Type B pancreatic cell (in vitro differentiated cells): ENCODE measurements around the gene CEP63. TPM values are rescaled to one million over a fixed set of nuclear protein-coding genes. Genes with fewer than 3 reads are reported as not detected.
"Not testable (repeated sequence)": the region's sequence is repeated elsewhere in the genome, so short reads cannot be mapped to it uniquely, and the experiment has no call there.

Experiments
- DNase-seq: peaks from one replicate; pipeline ENCODE4 v3.0.0; 2021; ENCODE audit warnings: mixed read lengths; ENCODE audit not compliant: unreplicated experiment; ENCODE audit errors: extremely low spot score
- H3K27ac Mint-ChIP-seq: 2 replicates; pipeline ENCODE4 v1.8.0; 2021; ENCODE audit warnings: mild to moderate bottlenecking, mixed read lengths
- H3K27me3 Mint-ChIP-seq: 2 replicates; pipeline ENCODE4 v1.8.0; 2021; ENCODE audit warnings: mixed read lengths
- H3K36me3 Mint-ChIP-seq: 2 replicates; pipeline ENCODE4 v1.8.0; 2021; ENCODE audit warnings: mixed read lengths
- H3K4me1 Mint-ChIP-seq: one replicate; pipeline ENCODE4 v1.8.0; 2021; ENCODE audit warnings: mixed read lengths; ENCODE audit not compliant: unreplicated experiment
- H3K4me3 Mint-ChIP-seq: 2 replicates; pipeline ENCODE4 v1.8.0; 2021; ENCODE audit warnings: mild to moderate bottlenecking, mixed read lengths
- H3K9me3 Mint-ChIP-seq: 2 replicates; pipeline ENCODE4 v1.8.0; 2021; ENCODE audit warnings: mixed read lengths
- total RNA-seq: library from RNA; stranded (reverse); gene quantifications from 2 replicates; pipeline ENCODE4 v1.2.1, GENCODE V29; 2021; ENCODE audit warnings: low replicate concordance
- TF ChIP-seq, protein P1 (sequence below): fragments of 200-600 bp; sonication (generic); conservative IDR thresholded peaks from 2 replicates; pipeline ENCODE4 v1.5.0; 2021; ENCODE audit warnings: antibody characterized with exemption, mild to moderate bottlenecking

CEP63 gene
- total RNA-seq, 1 donor from 2014 or later, result 22.8 TPM

DNA sequence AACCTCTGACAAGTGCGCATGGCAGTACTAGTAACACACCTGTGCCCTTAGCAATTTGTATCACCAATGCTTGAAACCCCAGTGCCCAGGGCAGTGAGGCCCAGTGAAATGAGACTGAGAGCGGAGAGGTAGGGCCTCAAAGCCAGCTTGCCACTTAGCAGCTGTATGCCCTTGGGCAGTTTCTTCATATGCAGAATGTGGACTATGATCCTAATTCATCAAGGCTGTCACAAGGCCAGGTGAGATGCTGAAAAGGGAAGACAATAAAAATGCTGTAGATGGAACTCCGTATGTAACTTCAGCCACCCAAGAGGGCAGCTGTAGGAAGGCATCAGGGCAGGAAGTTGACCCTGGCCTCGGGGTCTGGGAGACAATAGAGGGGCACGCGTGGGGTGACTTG is 90.6 kb downstream of the CEP63 start:
- Mint-ChIP-seq H3K9me3 (peaks cover 4% of the 10 kb centered on the region), H3K27ac (no peak overlapping the region), H3K4me1 (peaks cover 6% of the 10 kb centered on the region), H3K36me3 (no peaks in the 10 kb centered on the region), H3K4me3 (no peak overlapping the region), H3K27me3 (no peaks in the 10 kb centered on the region)
- no peak for DNase-seq
- TF ChIP-seq, protein P1, sequence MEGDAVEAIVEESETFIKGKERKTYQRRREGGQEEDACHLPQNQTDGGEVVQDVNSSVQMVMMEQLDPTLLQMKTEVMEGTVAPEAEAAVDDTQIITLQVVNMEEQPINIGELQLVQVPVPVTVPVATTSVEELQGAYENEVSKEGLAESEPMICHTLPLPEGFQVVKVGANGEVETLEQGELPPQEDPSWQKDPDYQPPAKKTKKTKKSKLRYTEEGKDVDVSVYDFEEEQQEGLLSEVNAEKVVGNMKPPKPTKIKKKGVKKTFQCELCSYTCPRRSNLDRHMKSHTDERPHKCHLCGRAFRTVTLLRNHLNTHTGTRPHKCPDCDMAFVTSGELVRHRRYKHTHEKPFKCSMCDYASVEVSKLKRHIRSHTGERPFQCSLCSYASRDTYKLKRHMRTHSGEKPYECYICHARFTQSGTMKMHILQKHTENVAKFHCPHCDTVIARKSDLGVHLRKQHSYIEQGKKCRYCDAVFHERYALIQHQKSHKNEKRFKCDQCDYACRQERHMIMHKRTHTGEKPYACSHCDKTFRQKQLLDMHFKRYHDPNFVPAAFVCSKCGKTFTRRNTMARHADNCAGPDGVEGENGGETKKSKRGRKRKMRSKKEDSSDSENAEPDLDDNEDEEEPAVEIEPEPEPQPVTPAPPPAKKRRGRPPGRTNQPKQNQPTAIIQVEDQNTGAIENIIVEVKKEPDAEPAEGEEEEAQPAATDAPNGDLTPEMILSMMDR, result no peak

DNA sequence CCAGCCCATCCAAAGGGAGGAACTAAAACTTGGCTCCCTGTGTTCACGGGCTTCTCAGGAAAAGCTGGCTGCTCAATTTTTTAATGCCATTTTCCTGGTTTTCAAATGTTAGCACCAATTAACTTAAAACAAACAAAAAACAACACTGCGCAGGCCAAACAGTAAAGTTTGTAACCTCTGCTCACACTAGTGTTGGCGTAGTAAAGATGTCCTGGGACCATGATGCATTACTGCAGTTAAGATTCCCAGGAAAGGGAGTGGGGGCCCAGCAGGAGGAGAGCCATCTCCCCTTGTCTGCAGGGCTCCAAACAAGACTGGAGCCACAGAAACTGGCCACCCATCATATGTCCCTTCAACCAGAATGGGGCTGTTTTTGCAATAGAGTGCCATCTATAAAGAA is 91.0 kb downstream of the CEP63 start:
- TF ChIP-seq, protein P1, result no peak
- no peak overlapping the region for H3K27ac Mint-ChIP-seq
- H3K4me1 Mint-ChIP-seq, result peaks cover 6% of the 10 kb centered on the region
- H3K27me3 Mint-ChIP-seq, result no peaks in the 10 kb centered on the region
- H3K36me3 Mint-ChIP-seq, result no peaks in the 10 kb centered on the region
- no peak overlapping the region for H3K4me3 Mint-ChIP-seq
- H3K9me3 Mint-ChIP-seq, result peaks cover 4% of the 10 kb centered on the region
- DNase-seq, result no peak

DNA sequence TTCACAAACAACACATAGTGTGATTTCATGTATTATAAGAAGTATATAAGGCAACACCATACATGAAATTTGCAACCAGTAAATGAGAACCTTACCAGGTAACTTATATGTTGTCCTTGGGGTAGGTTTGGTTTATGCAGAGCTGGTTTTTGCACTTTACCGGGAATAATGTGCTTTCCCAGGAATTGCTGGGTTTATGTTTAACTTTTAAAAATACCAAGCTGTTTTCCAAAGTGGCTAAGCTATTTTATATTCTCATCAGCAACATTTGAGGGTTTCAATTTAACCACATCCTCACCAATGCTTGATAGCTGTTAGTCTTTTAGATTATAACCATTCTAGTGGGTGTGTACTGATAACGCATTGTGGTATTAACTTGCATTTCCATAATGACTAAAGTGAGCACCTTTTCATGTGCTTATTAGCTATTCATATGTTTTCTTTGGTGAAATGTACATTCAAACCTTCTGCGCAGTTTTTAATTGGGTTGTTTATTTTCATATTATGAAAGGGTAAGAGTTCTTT is 93.3 kb downstream of the CEP63 start:
- no peak overlapping the region for H3K27ac Mint-ChIP-seq

DNA sequence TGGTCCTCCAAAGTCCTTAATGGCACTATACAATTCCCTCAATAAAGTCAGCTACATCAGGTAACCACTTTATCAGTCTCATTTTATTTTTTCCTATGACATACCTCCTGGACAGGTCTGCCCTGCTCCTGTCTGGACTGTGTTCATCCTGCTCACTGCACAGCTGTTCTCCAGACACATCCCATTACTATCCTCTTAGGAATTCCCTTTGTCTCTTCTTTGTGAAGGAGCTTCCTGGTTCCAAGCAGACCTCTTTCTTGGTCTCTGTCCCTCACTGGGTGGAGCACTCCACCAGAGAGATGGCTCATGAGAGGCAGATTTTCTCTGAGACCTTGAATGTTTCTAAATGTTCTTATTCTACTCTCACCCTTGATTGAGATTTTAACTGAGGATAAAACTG is 104.9 kb downstream of the CEP63 start:
- Mint-ChIP-seq H3K9me3 (no peaks in the 10 kb centered on the region), H3K27me3 (peaks cover 13% of the 10 kb centered on the region), H3K4me3 (no peak overlapping the region), H3K27ac (no peak overlapping the region), H3K4me1 (no peaks in the 10 kb centered on the region), H3K36me3 (no peaks in the 10 kb centered on the region)
- TF ChIP-seq, protein P1, result no peak
- no peak for DNase-seq

More for the DNA sequence above, 93.3 kb downstream of the CEP63 start:
- Mint-ChIP-seq H3K4me1 (peaks cover 6% of the 10 kb centered on the region), H3K9me3 (peaks cover 4% of the 10 kb centered on the region), H3K36me3 (no peaks in the 10 kb centered on the region), H3K27me3 (peaks cover 2% of the 10 kb centered on the region), H3K4me3 (no peak overlapping the region)
- no peak for DNase-seq
- TF ChIP-seq, protein P1, result no peak

DNA sequence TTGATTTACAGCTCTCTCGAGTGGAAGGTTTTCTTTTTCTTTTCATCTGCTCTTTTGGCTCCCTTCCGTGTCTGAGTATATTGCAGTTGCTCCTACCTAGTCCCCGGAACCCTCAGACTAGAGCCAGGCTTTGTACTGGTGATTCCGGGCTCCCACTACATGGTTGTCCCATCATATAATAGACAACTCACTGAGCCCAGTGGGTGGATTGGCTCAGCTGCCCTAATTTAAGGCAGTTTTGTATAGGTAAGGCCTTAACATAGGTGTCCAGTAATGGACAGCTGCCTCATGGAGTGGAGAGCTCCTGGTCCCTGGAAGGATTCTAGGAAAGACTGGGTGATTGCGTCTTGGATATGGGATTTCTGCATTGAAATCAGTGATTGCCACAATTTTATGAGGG is 106.9 kb downstream of the CEP63 start:
- H3K36me3 Mint-ChIP-seq, result no peaks in the 10 kb centered on the region
- no peaks in the 10 kb centered on the region for H3K4me1 Mint-ChIP-seq
- H3K4me3 Mint-ChIP-seq, result no peak overlapping the region
- TF ChIP-seq, protein P1, result no peak
- no peaks in the 10 kb centered on the region for H3K9me3 Mint-ChIP-seq
- no peak overlapping the region for H3K27ac Mint-ChIP-seq
- peaks cover 13% of the 10 kb centered on the region for H3K27me3 Mint-ChIP-seq
- no peak for DNase-seq

DNA sequence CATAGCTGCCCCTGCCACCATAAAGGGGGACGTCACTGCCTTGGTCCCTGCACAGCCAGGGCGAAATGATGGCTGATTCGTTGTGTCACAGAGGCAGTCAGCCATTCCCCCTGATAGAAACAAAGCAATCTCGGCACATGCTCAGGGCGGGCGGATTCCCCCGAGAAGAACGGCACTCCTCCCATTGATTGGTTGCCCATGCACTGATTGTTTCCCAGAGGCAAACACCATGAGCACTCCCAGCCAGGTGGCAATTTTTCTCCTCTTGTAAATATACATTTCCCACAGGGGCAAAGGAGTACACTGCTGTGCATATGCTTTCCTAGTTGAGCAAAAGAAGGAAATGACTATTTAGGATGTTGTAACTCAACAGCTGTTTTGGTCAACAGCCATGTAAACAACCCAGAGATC is 108.5 kb downstream of the CEP63 start:
- Mint-ChIP-seq H3K9me3 (no peaks in the 10 kb centered on the region), H3K27me3 (peaks cover 18% of the 10 kb centered on the region), H3K36me3 (no peaks in the 10 kb centered on the region), H3K27ac (no peak overlapping the region), H3K4me1 (no peaks in the 10 kb centered on the region), H3K4me3 (no peak overlapping the region)
- DNase-seq, result no peak
- TF ChIP-seq, protein P1, result no peak

DNA sequence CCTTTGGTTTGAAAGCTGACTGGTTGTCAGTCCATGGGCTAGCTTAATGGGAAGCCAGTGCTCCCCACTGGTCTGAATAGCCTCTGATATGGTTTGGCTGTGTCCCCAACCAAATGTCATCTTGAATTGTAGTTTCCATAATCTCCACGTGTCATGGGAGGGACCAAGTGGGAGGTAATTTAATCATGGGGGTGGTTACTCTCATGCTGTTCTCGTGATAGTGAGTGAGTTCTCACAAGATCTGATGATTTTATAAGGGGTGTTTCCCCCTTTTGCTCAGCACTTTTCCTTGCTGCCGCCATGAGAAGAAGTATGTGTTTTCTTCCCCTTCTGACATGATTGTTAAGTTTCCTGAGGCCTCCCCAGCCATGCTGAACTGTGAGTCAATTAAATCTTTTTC is 109.1 kb downstream of the CEP63 start:
- not testable (repeated sequence) for H3K4me3 Mint-ChIP-seq, H3K27ac Mint-ChIP-seq, H3K9me3 Mint-ChIP-seq, H3K4me1 Mint-ChIP-seq, DNase-seq, H3K36me3 Mint-ChIP-seq
- H3K27me3 Mint-ChIP-seq, result peaks cover 18% of the 10 kb centered on the region
